ENCODE data around the gene FBXL4. TPM values are rescaled to one million over a fixed set of nuclear protein-coding genes. Genes with fewer than 3 reads are reported as not detected.
A peak's percentile ranks its signal among the peaks of the same experiment; 100 is the strongest.

The FBXL4 gene
- total RNA-seq, 3 donors from 2014 or later, result 13.2 to 23.8 (median 22.5) TPM

GRCh38 chr6:98984121-98984520 lies 36.4 kb upstream of the FBXL4 start:
- H3K9me3 ChIP-seq, result no peaks in the 10 kb centered on the region
- no peak overlapping the region for H3K4me3 ChIP-seq
- no peak for DNase-seq
- TF ChIP-seq CTCF (IDR thresholded peaks at IDR 0.05), result no peak
- no peaks in the 10 kb centered on the region for H3K4me1 ChIP-seq (ENCODE audit: low read depth)
- no peak for ATAC-seq
- intact Hi-C loops (cut with DNase I, micrococcal nuclease), result no loop called here
- H3K36me3 ChIP-seq (ENCODE audit: low read depth), result no peaks in the 10 kb centered on the region

GRCh38 chr6:98981473-98981872 lies 33.7 kb upstream of the FBXL4 start:
- intact Hi-C loops (cut with DNase I, micrococcal nuclease), result no loop called here
- DNase-seq, result no peak
- ATAC-seq, result no peak
- Histone ChIP-seq H3K4me1 (ENCODE audit: low read depth) (no peaks in the 10 kb centered on the region), H3K9me3 (no peaks in the 10 kb centered on the region), H3K4me3 (no peak overlapping the region), H3K36me3 (ENCODE audit: low read depth) (no peaks in the 10 kb centered on the region)
- TF ChIP-seq CTCF (IDR thresholded peaks at IDR 0.05), result no peak

GRCh38 chr6:98980819-98981218 lies 33.1 kb upstream of the FBXL4 start:
- no peaks in the 10 kb centered on the region for H3K4me1 ChIP-seq (ENCODE audit: low read depth)
- no peak overlapping the region for H3K4me3 ChIP-seq
- ATAC-seq (no peak), DNase-seq (no peak)
- no peaks in the 10 kb centered on the region for H3K9me3 ChIP-seq
- H3K36me3 ChIP-seq (ENCODE audit: low read depth), result no peaks in the 10 kb centered on the region
- no peak for TF ChIP-seq CTCF (IDR thresholded peaks at IDR 0.05)
- intact Hi-C loops (cut with DNase I, micrococcal nuclease), result no loop called here

GRCh38 chr6:98977671-98978292 lies 30.0 kb upstream of the FBXL4 start:
- DNase-seq (peak in 1 of 3 donors; percentile 32), ATAC-seq (peak; percentile 69)
- Histone ChIP-seq H3K36me3 (ENCODE audit: low read depth) (no peaks in the 10 kb centered on the region), H3K4me1 (ENCODE audit: low read depth) (no peaks in the 10 kb centered on the region), H3K4me3 (no peak overlapping the region), H3K9me3 (no peaks in the 10 kb centered on the region)
- TF ChIP-seq CTCF (IDR thresholded peaks at IDR 0.05), result no peak
- intact Hi-C loops (cut with DNase I, micrococcal nuclease), result no loop called here

GRCh38 chr6:98976674-98977385 lies 29.1 kb upstream of the FBXL4 start:
- intact Hi-C loops (cut with DNase I, micrococcal nuclease), result no loop called here
- Histone ChIP-seq H3K4me3 (no peak overlapping the region), H3K36me3 (ENCODE audit: low read depth) (no peaks in the 10 kb centered on the region), H3K9me3 (no peaks in the 10 kb centered on the region), H3K4me1 (ENCODE audit: low read depth) (no peaks in the 10 kb centered on the region)
- DNase-seq (no peak), ATAC-seq (no peak)
- no peak for TF ChIP-seq CTCF (IDR thresholded peaks at IDR 0.05)
